Measurements from ENCODE around the gene TRMO. TPM values are rescaled to one million over a fixed set of nuclear protein-coding genes. Genes with fewer than 3 reads are reported as not detected.

The TRMO gene
- total and polyA plus RNA-seq, 2 of the 8 experiments (the other 6 are each of a cell fraction or from before 2014, with no cell fraction given), result 4.6 to 5.6 TPM

GRCh38 chr9:97906236-97906831 lies 16.0 kb downstream of the TRMO start (continued):
- TF ChIP-seq TAF7 (optimal IDR thresholded peaks at IDR 0.05; ENCODE audit: borderline replicate concordance, low read depth, low read length) (no peak), POLR2A (IDR thresholded peaks at IDR 0.05; ENCODE audit: control extremely low read depth in 1 of 2, low read depth in 2 of 2, low read length in 2 of 2) (no peak), JUND (IDR thresholded peaks at IDR 0.05; ENCODE audit: low read length) (no peak), SIRT6 (IDR thresholded peaks at IDR 0.05; ENCODE audit: low read length) (no peak)

Data from H1 (cell line).